GM04503 (cell line): ENCODE measurements around the gene KLK7.
"Not testable (repeated sequence)": the region's sequence is repeated elsewhere in the genome, so short reads cannot be mapped to it uniquely, and the experiment has no call there.

Experiments used
- DNase-seq: peaks from one replicate; pipeline ENCODE4 v3.0.0-alpha.2; 2012; ENCODE audit warnings: low read depth

Gene KLK7

GRCh38 chr19:51010066-51010795 lies 26.5 kb upstream of the KLK7 start:
- no peak for DNase-seq

GRCh38 chr19:51009061-51009891 lies 25.6 kb upstream of the KLK7 start:
- DNase-seq: no peak

GRCh38 chr19:51007488-51007887 lies 23.8 kb upstream of the KLK7 start:
- no peak for DNase-seq

GRCh38 chr19:51006406-51006805 lies 22.7 kb upstream of the KLK7 start:
- no peak for DNase-seq

- DNase-seq: no peak
Measured at GRCh38 chr19:51005248-51005647, 21.5 kb upstream of the KLK7 start.

GRCh38 chr19:51003316-51003715 lies 19.6 kb upstream of the KLK7 start:
- DNase-seq: no peak

- no peak for DNase-seq
Measured at GRCh38 chr19:51002542-51003311, 19.0 kb upstream of the KLK7 start.

GRCh38 chr19:51002089-51002532 lies 18.4 kb upstream of the KLK7 start:
- no peak for DNase-seq

- no peak for DNase-seq
Measured at GRCh38 chr19:51001515-51001914, 17.8 kb upstream of the KLK7 start, which contains the start of gene KLK8. TSS of gene KLK8 (minus strand) at chr19:51001604. CDS start at chr19:51001167, 437 bp downstream.

GRCh38 chr19:51000981-51001380 lies 17.3 kb upstream of the KLK7 start:
- no peak for DNase-seq

GRCh38 chr19:51000426-51000825 lies 16.7 kb upstream of the KLK7 start:
- no peak for DNase-seq

- DNase-seq: no peak
Measured at GRCh38 chr19:50998686-50999085, 15.0 kb upstream of the KLK7 start.

- no peak for DNase-seq
Measured at GRCh38 chr19:50998061-50998460, 14.3 kb upstream of the KLK7 start.

GRCh38 chr19:50994129-50994528 lies 10.4 kb upstream of the KLK7 start:
- DNase-seq: no peak

- DNase-seq: no peak
Measured at GRCh38 chr19:50992666-50993035, 8.9 kb upstream of the KLK7 start.

- DNase-seq: not testable (repeated sequence)
Measured at GRCh38 chr19:50984416-50984815, 699 bp upstream of the KLK7 start.

- no peak for DNase-seq
Measured at GRCh38 chr19:50982186-50982585, 1.5 kb downstream of the KLK7 start.

- DNase-seq: no peak
Measured at GRCh38 chr19:50981587-50982146, 2.0 kb downstream of the KLK7 start.

- no peak for DNase-seq
Measured at GRCh38 chr19:50980208-50980607, 3.5 kb downstream of the KLK7 start.

GRCh38 chr19:50979758-50980157 lies 4.0 kb downstream of the KLK7 start:
- DNase-seq: no peak

- no peak for DNase-seq
Measured at GRCh38 chr19:50978772-50979390, 4.8 kb downstream of the KLK7 start.

- no peak for DNase-seq
Measured at GRCh38 chr19:50977626-50978025, 6.1 kb downstream of the KLK7 start.
